Ovary (tissue), 9 donors: ENCODE data around the gene CCBE1. TPM values are rescaled to one million over a fixed set of nuclear protein-coding genes. Genes with fewer than 3 reads are reported as not detected.

Experiments used
- DNase-seq, 5 donors: peaks; one replicate each; pipeline ENCODE4 v3.0.0-alpha.2; 2019 to 2020
- H3K27ac ChIP-seq, 2 donors: fragments of 200-600 bp; one replicate each; pipeline versions ENCODE4 v1.5.1 to v1.8.0; 2019 to 2022
- H3K27me3 ChIP-seq: fragments of 200-600 bp; one replicate; pipeline ENCODE4 v1.8.0; 2022
- H3K36me3 ChIP-seq: fragments of 200-600 bp; sonication (generic); one replicate; pipeline ENCODE4 v1.5.1; 2019
- H3K4me1 ChIP-seq: one replicate; pipeline ENCODE4 v1.8.1; 2013; ENCODE audit warnings: mild to moderate bottlenecking, moderate library complexity; ENCODE audit not compliant: insufficient read depth
- H3K4me3 ChIP-seq: fragments of 200-600 bp; sonication (generic); one replicate; pipeline ENCODE4 v1.5.1; 2017
- H3K9me3 ChIP-seq, 2 donors: fragments of 200-600 bp in 1 of 2; sonication (generic) in 1 of 2; one replicate each; pipeline versions ENCODE4 v1.5.1 to v1.8.1; 2013 to 2019; ENCODE audit warnings: mild to moderate bottlenecking in 1 of 2, moderate library complexity in 1 of 2
- EP300 ChIP-seq: sonication (generic); formaldehyde crosslinking; IDR thresholded peaks from one replicate; pipeline ENCODE4 v1.6.1; 2017; ENCODE audit warnings: antibody characterized with exemption
- POLR2A ChIP-seq: fragments of 450-650 bp; IDR thresholded peaks from one replicate; pipeline ENCODE4 v1.6.1; 2017; ENCODE audit warnings: antibody characterized with exemption, mild to moderate bottlenecking, moderate library complexity
- WGBS, 3 donors: extraction: QIAGEN DNeasy Blood & Tissue Kit in 1 of 3; methylation state at CpG; one replicate each; pipeline versions ENCODE4 v1.1.5 to v1.1.7; 2013 to 2017; 5-methylcytosine and 5-hydroxymethylcytosine counted together
- intact Hi-C, 4 donors: fragments of 100-400 bp; cut with DNase I; formaldehyde crosslinking; loops; one replicate each; pipeline versions ENCODE4 v1.11.0 to v1.15.1; 2022 to 2023
- polyA plus RNA-seq, 2 donors: library from polyadenylated mRNA; stranded (reverse); fragments of 200-250 nt in 1 of 2; fragments of 350-450 nt in 1 of 2; fragmentation: Illumina TruSeq in 1 of 2; extraction: RNeasy Lipid Tissue Mini Kit (QIAGEN cat#74804) in 1 of 2; gene quantifications; one replicate each; pipeline ENCODE4 v1.2.3, GENCODE V29; 2013 to 2014
- total RNA-seq, 7 donors: library from RNA; depleted of rRNA in 2 of 7; stranded (reverse); fragments of >200 nt in 2 of 7; fragmentation: NEBNext Ultra II Directional in 3 of 7; extraction: Animal tissue kit (Norgen Biotek cat#: 25700) in 3 of 7; gene quantifications; one replicate each; pipeline versions ENCODE4 v1.1.0 to v1.2.4, GENCODE V29; 2016 to 2023
- TF ChIP-seq, protein P1 (sequence below), 3 donors: fragments of 450-650 bp in 2 of 3; fragments of 200-600 bp in 1 of 3; IDR thresholded peaks; one replicate each; pipeline versions ENCODE4 v1.5.1 to v1.8.0; 2016 to 2022; ENCODE audit warnings: antibody characterized with exemption in 3 of 3, mild to moderate bottlenecking in 1 of 3
- donor health status: DM: no; HTN: no; CAD: no; lungs with moderate emphysema.
- donor health status: DM: no; HTN: no; CAD: no.
- donor health status: Bipolar disorder and iron deficiency.
- donor health status: DM: yes; HTN: yes; CAD: no.
- donor health status: DM: no; HTN: no; CAD: no.
- donor health status: DM: yes; HTN: yes; CAD: no.

Gene CCBE1
- total and polyA plus RNA-seq, 9 donors: 15.9 to 109 (median 43.9) TPM

DNA sequence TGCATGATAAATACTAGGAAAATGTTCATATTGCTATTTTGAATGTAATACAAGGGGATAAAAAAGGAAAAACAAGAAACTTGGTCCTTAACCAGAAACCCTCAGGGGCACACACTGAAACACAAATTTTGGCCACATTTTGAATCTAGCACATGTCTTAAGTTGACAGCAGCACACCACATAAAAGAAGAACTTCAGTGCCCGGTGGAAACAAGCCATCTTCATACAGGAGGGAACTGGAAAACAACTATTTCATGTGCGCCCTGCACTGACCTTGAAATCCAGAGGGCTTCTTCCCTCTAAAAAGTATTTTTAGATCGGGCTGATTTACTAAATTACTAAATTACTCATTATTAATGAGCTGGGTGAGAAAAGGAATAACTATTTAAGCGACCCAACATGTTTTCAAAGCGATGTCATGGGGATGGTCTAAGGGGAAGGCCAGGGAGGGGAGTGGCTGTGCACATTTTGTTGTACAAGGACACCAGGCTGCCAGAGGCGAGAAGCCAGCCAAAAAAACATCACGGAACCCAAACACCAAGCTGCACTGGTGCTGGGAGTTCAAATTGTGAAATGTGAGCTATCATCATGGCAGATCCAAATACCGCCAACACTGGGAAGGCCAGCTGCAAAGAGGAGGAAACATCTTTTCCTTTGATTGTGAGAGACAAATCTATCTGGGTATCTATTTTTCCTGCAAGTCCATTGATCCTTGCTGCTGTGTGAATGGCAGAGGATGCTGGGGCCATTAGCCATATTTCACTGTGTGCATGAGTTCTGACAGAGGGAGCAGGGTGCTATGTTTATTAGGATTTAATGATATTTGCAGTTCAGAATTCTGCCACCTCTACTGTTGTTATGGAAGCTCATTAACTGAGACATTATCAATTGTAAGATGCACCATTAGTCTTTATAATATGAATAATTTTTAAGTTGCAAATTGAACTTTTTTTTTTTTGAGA, 187.5 kb downstream of the CCBE1 start:
- no peaks in the 10 kb centered on the region for H3K27me3 ChIP-seq
- H3K4me3 ChIP-seq: no peak overlapping the region
- no peaks in the 10 kb centered on the region for H3K9me3 ChIP-seq
- H3K4me1 ChIP-seq: peaks cover 31% of the 10 kb centered on the region
- 6 to 20% (median 7%) methylated on average over 8 of the region's 8 CpGs for WGBS, 3 donors
- peak; percentile 49 to 75 (median 70) for DNase-seq
- intact Hi-C loops: loop anchor here in 2 of 4 donors (10.0 kb wide), 3 partner anchors 105 to 185 kb away; partner anchors contain the start of gene CCBE1 (in 1 of the 2)
- TF ChIP-seq POLR2A: no peak
- TF ChIP-seq EP300: no peak
- TF ChIP-seq, protein P1, sequence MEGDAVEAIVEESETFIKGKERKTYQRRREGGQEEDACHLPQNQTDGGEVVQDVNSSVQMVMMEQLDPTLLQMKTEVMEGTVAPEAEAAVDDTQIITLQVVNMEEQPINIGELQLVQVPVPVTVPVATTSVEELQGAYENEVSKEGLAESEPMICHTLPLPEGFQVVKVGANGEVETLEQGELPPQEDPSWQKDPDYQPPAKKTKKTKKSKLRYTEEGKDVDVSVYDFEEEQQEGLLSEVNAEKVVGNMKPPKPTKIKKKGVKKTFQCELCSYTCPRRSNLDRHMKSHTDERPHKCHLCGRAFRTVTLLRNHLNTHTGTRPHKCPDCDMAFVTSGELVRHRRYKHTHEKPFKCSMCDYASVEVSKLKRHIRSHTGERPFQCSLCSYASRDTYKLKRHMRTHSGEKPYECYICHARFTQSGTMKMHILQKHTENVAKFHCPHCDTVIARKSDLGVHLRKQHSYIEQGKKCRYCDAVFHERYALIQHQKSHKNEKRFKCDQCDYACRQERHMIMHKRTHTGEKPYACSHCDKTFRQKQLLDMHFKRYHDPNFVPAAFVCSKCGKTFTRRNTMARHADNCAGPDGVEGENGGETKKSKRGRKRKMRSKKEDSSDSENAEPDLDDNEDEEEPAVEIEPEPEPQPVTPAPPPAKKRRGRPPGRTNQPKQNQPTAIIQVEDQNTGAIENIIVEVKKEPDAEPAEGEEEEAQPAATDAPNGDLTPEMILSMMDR (IDR thresholded peaks at IDR 0.05): no peak
- H3K36me3 ChIP-seq: no peaks in the 10 kb centered on the region
- peak overlapping the region in 1 of 2 donors; percentile 33 for H3K27ac ChIP-seq

DNA sequence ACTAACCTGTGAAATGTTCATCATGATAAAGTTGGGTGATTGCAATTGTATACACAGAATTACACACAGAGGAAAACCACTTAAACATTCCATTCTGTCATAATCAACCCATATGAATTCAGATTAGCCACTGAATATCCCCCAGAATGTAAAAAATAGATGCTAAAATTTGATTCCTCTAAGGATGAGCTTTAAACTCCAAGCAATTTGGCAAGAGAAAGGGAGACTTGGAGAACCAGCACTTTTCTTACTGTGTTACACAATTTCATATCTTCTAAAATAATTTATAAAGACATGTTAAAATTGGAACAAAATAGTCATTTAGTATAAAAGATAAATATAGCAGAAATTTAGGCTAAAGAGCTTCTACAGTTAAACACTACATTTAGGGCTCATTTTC, 191.9 kb downstream of the CCBE1 start:
- Histone ChIP-seq H3K4me1 (peaks cover 37% of the 10 kb centered on the region), H3K9me3 (no peaks in the 10 kb centered on the region), H3K4me3 (no peak overlapping the region), H3K27me3 (no peaks in the 10 kb centered on the region), H3K27ac (peak overlapping the region in 1 of 2 donors; percentile 26), H3K36me3 (no peaks in the 10 kb centered on the region)
- DNase-seq: no peak
- intact Hi-C loops: no loop called here
- TF ChIP-seq POLR2A (no peak), EP300 (no peak)
- TF ChIP-seq, protein P1 (IDR thresholded peaks at IDR 0.05): no peak

DNA sequence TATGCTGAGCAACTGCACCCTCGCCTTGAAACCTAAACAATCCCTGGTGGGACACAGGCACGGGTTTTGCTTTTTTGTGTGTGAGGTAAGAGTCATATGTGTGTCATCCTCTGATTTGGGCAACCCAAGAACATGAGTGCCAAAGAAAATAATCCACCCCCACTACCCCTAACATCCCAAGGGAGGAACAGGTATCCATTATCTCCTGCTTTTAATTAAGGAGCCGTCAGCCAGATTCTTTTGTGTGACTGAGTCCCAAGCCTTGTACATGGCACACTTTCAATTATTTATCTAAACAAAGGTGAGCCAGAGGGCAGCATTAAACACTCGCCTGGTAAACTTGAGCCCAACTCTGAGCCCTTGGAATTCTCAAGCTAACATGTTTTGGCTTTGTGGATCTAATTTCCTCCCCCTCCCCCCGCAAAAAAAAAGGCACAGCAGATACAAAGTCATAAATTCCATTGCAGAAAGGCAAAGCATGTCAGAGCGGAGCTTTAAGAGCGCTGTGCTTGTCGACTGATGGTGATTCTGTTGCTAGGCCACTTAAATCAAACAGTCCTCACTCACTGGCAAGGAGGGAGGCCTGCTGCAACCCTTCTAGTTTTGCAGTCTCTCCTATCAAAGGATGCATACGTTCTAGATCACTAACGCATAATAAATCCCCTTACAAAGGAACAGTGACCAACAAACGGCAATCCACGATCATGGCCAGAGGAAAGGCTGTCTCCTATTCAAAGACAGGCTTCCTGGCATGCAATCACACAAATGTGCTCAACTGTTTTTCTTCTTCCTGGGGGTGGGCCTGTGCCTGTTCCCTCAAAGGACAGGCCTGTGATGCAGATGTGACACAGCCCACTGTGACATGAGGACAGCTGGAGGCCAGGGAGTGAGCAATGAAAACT, 194.7 kb downstream of the CCBE1 start:
- peak in 1 of 5 donors; percentile 67 for DNase-seq
- 6 to 15% (median 14%) methylated on average over 12 of the region's 12 CpGs for WGBS, 3 donors
- TF ChIP-seq POLR2A: no peak
- TF ChIP-seq EP300: no peak
- TF ChIP-seq, protein P1 (IDR thresholded peaks at IDR 0.05): no peak

DNA sequence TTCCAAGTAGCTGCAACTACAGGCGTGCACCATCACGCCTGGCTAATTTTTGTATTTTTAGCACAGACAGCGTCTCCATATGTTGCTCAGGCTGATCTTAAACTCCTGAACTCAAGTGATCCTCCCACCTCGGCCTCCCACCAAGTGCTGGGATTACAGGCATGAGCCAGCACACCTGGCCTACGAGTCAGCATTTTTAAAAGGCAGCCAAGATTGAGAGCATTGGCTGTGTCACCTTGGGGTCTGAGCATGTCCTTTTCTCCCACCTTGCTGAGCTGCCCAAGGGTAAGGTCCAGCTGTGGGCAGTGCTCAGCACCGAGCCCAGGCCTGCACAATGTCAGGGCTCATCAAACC, 195.3 kb downstream of the CCBE1 start:
- intact Hi-C loops: no loop called here
- H3K9me3 ChIP-seq: no peaks in the 10 kb centered on the region
- peak overlapping the region in 1 of 2 donors; percentile 16 for H3K27ac ChIP-seq
- no peak overlapping the region for H3K4me3 ChIP-seq
- no peak for DNase-seq
- WGBS, 3 donors: 26 to 46% (median 33%) methylated on average over 6 of the region's 6 CpGs
- no peaks in the 10 kb centered on the region for H3K36me3 ChIP-seq
- TF ChIP-seq, protein P1 (IDR thresholded peaks at IDR 0.05): no peak
- TF ChIP-seq POLR2A (no peak), EP300 (no peak)
- peaks cover 28% of the 10 kb centered on the region for H3K4me1 ChIP-seq
- no peaks in the 10 kb centered on the region for H3K27me3 ChIP-seq

More for the DNA sequence above, 194.7 kb downstream of the CCBE1 start:
- Histone ChIP-seq H3K27me3 (no peaks in the 10 kb centered on the region), H3K4me1 (peaks cover 28% of the 10 kb centered on the region), H3K4me3 (no peak overlapping the region), H3K9me3 (no peaks in the 10 kb centered on the region), H3K36me3 (no peaks in the 10 kb centered on the region), H3K27ac (peak overlapping the region; percentile 11 to 16)
- intact Hi-C loops: no loop called here
